NCI-H748 (cell line): ENCODE data around the gene SRPK3.
"Not testable (repeated sequence)": the region's sequence is repeated elsewhere in the genome, so short reads cannot be mapped to it uniquely, and the experiment has no call there.

ENCODE experiments used
- DNase-seq: peaks from one replicate; lab custom pipeline; 2025; ENCODE audit not compliant: unreplicated experiment; lab: John Stamatoyannopoulos, UW

Gene SRPK3, protein sequence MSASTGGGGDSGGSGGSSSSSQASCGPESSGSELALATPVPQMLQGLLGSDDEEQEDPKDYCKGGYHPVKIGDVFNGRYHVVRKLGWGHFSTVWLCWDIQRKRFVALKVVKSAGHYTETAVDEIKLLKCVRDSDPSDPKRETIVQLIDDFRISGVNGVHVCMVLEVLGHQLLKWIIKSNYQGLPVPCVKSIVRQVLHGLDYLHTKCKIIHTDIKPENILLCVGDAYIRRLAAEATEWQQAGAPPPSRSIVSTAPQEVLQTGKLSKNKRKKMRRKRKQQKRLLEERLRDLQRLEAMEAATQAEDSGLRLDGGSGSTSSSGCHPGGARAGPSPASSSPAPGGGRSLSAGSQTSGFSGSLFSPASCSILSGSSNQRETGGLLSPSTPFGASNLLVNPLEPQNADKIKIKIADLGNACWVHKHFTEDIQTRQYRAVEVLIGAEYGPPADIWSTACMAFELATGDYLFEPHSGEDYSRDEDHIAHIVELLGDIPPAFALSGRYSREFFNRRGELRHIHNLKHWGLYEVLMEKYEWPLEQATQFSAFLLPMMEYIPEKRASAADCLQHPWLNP

GRCh38 chrX:153780678-153781427, at the start of gene SRPK3:
SRPK3 (plus strand) TSS chrX:153781041; CDS start chrX:153781087, 46 bp downstream.
- no peak for DNase-seq

DNA sequence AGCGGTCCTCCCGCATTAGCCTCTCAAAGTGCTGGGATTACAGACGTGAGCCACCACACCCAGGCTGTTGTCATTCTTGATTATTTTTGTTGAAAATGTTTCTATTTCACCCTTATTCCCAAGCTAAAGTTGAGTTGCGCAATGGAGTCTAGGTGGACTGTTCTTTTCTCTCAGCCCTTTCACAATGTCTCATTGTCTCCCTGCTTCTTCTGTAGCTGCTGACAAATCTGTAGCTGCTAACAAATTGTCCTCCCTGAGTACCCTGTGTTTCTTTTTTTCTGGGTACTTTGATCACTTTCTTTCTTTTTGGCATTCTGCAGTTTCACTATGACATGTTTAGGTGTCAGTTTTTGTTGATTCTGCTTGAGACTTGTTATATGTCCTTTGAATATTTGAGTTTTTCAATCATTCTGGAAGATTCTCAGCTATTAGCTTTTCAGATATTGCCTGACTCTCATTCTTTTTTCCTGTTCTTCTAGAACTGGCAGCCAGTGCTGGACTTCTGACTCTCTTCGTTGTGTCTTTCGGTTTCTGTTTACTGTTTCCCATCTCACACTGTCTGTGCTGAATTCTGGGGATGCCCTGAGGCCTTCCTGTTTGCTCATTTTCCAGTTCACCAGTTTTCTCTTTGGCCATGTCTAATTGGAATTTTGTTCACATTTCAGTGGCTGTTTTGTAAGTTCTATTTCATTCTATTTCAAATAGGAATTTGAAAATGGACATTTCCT, 49.6 kb upstream of the SRPK3 start:
- no peak for DNase-seq

DNA sequence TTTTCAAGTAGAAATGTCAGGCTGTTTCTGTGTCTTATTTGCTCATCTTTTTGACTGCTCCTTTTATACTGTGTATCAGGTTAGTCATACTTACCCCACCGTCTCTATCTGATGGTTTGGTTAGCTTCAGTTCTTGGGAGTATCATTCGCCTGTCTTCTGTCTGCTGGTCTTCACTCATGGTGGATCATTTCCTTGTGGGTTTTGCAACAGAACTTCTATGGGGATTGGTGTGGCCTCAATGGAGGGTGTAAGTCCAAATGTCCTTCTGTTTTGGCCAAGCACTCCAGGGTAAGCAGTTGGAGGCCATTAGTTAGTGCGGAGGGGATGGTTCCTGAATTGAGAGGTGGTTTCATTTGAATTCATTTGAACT, 49.0 kb upstream of the SRPK3 start:
- no peak for DNase-seq

DNA sequence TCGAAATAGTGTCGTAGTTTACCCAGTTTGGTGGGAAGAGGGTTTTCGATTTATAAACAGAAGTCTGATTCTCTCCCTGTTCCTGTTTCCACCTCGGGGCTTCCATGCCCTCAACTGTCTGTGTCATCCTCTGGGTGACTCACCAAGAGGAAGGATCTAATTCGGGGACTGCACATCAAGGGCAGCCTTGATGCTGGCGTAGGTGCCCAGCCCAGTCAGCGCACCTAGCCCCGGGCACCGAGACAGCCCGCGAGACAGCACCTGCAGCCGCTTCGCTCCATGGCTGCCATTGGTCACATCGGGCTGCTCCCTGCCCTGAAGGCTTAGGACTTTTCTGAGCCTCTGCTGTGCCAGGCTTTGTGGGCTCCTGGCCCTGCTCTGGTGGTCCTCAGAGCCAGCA, 48.4 kb upstream of the SRPK3 start:
- DNase-seq, result no peak

- DNase-seq, result no peak
These were observed 47.1 kb upstream of the SRPK3 start for GRCh38 chrX:153733651-153734240.

- DNase-seq, result no peak
These were observed 46.0 kb upstream of the SRPK3 start for GRCh38 chrX:153734871-153735270.

GRCh38 chrX:153735274-153735673, 45.6 kb upstream of the SRPK3 start:
- no peak for DNase-seq

GRCh38 chrX:153736071-153736820, 44.6 kb upstream of the SRPK3 start:
- no peak for DNase-seq

GRCh38 chrX:153736871-153737441, 43.9 kb upstream of the SRPK3 start:
- DNase-seq, result no peak

DNA sequence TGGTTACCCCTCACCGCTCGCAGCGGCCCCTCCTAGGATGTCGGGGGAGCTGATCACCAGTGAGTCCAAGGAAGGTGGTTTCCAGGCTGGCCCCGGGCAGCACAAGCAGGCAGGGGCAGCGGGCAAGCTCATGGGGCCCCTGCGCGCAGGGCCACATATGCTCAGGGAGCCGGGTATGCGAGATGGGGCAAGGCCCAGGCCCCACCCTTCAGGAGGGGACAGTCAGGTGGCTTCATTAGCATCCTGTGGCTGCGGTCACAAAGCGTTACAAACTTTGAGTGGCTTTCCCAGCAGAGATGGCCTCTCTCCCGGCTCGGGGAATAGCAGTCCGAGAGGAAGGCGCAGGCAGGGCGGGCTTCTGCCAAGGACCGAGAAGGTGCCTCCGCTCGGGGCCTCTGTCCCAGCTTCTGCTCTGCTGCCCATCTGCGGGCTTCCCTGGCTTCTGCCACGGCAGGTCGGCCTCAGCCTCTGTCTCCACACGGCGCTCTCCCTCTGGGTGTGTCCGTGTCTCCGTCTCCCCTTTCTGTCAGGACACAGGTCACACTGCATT, 42.7 kb upstream of the SRPK3 start:
- no peak for DNase-seq

- no peak for DNase-seq
These were observed 40.9 kb upstream of the SRPK3 start for GRCh38 chrX:153739754-153740486.

- no peak for DNase-seq
These were observed 40.1 kb upstream of the SRPK3 start for GRCh38 chrX:153740631-153741222.

GRCh38 chrX:153741446-153741845, 39.4 kb upstream of the SRPK3 start:
- DNase-seq, result no peak

DNA sequence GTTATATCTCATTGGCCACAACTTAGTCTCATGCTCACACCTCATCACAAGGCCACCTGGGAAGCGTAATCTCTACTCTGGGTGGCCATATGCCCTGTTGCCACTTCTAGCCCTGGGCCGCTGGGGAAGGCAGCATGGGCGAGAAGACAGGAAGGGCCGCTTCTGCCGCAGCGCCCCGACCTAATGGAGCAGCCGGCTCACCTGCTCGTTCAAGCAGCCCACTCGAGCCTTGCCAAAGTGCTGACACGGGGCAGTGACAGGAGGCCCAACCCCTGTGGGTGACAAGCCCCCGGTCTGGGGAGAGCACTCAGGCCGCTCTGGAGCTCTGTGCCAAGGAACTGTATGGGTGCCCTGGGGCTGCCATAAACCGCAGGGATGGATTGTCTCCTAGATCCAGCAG, 38.7 kb upstream of the SRPK3 start:
- not testable (repeated sequence) for DNase-seq

DNA sequence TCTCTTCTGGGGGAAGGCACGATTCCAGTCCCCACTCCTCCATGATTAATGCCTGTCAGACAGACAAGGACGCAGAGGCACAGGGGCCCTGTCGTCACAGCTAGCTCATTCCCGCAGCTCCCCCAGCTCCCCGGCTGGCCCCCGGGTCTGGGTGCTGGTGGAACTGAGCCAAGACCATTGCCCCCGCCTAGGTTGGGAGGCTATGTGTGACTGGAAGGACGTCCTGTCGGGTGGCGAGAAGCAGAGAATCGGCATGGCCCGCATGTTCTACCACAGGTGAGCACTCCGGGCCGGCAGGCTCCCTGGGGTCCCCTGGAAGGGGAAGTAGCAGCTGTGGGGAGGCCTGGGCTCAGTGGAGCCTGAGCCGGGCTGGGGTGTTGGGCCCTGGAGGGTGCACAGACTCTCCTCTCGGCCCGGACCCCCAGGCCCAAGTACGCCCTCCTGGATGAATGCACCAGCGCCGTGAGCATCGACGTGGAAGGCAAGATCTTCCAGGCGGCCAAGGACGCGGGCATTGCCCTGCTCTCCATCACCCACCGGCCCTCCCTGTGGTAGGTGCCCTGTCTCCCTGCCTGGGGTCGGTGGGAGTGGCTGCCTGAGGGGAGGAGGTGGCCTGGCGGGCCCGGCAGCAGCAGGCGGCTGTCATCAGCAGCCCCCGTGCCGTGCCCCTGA, 37.9 kb upstream of the SRPK3 start:
- DNase-seq, result not testable (repeated sequence)

GRCh38 chrX:153743468-153744209, 37.2 kb upstream of the SRPK3 start:
- DNase-seq, result not testable (repeated sequence)
